Adrenal gland (tissue), 5 donors: ENCODE results near the gene RYR3.

Experiments used
- CTCF ChIP-seq, 6 experiments: fragments of 450-650 bp in 4 of 6; fragments of 200-600 bp in 2 of 6; sonication (generic) in 1 of 6; IDR thresholded peaks; 1 replicate in 5 of 6; 2 replicates in 1 of 6; pipeline versions ENCODE4 v1.5.1 to v1.8.0; 2016 to 2021; ENCODE audit warnings: antibody characterized with exemption in 6 of 6, mild to moderate bottlenecking in 2 of 6, moderate library complexity in 1 of 6
- POLR2A ChIP-seq, 2 donors: fragments of 450-650 bp; IDR thresholded peaks; one replicate each; pipeline ENCODE4 v1.6.1; 2017; ENCODE audit warnings: antibody characterized with exemption in 2 of 2, mild to moderate bottlenecking in 2 of 2, moderate library complexity in 1 of 2
- donor health status: DM: no; HTN: no; CAD: no.

GRCh38 chr15:33910741-33911140 is 600.0 kb downstream of the RYR3 start:
- TF ChIP-seq CTCF (IDR thresholded peaks at IDR 0.05) (no peak), POLR2A (IDR thresholded peaks at IDR 0.05) (no peak)
